Pancreas (tissue), 10 donors: ENCODE measurements around the gene PTPRCAP. TPM values are rescaled to one million over a fixed set of nuclear protein-coding genes. Genes with fewer than 3 reads are reported as not detected.

ENCODE experiments used
- ATAC-seq, 4 donors: fragments of 200-7000 bp; cut with Tn5 transposase; one replicate each; pipeline versions ENCODE4 v1.8.0 to v1.9.1; 2020; ENCODE audit warnings: mild to moderate bottlenecking in 4 of 4, moderate library complexity in 4 of 4
- DNase-seq, 6 donors: peaks; one replicate each; pipeline ENCODE4 v3.0.0-alpha.2; 2020
- FAIRE-seq: peaks from 2 replicates; lab custom pipeline; 2012; peaks lifted over from hg19 to GRCh38; lab: Jason Lieb, UNC
- H3K27ac ChIP-seq, 4 donors: fragments of 200-600 bp; sonication (generic); 1 replicate in 3 of 4; 2 replicates in 1 of 4; pipeline versions ENCODE4 v1.5.0 to v1.8.0; 2020
- H3K27me3 ChIP-seq, 4 donors: fragments of 200-600 bp; one replicate each; pipeline ENCODE4 v1.8.0; 2021
- H3K36me3 ChIP-seq, 3 donors: fragments of 200-600 bp; sonication (generic) in 1 of 3; one replicate each; pipeline versions ENCODE4 v1.5.0 to v1.8.0; 2020 to 2021
- H3K4me1 ChIP-seq, 3 donors: fragments of 200-600 bp; one replicate each; pipeline ENCODE4 v1.8.0; 2021
- H3K4me3 ChIP-seq, 4 donors: fragments of 200-600 bp; sonication (generic) in 2 of 4; one replicate each; pipeline versions ENCODE4 v1.5.0 to v1.8.0; 2020 to 2021
- H3K9me3 ChIP-seq, 4 donors: fragments of 200-600 bp; one replicate each; pipeline ENCODE4 v1.8.0; 2021
- whole genome bisulfite sequencing, 2 donors: extraction: QIAGEN DNeasy Blood & Tissue Kit; methylation state at CpG; one replicate each; pipeline ENCODE4 v1.1.7; 2013; 5-methylcytosine and 5-hydroxymethylcytosine counted together
- intact Hi-C, 3 donors: fragments of 100-400 bp; cut with DNase I; formaldehyde crosslinking; loops; one replicate each; pipeline versions ENCODE4 v1.11.1 to v1.14.2; 2022
- polyA plus RNA-seq, 2 donors: library from polyadenylated mRNA; stranded (reverse); fragments of 200-250 nt; gene quantifications; one replicate each; pipeline ENCODE4 v1.2.3, GENCODE V29; 2013
- total RNA-seq, 6 donors: library from RNA; stranded (reverse); fragmentation: NEBNext Ultra II Directional in 4 of 6; extraction: Animal tissue kit (Norgen Biotek cat#: 25700) in 4 of 6; gene quantifications; one replicate each; pipeline versions ENCODE4 v1.2.1 to v1.2.4, GENCODE V29; 2021 to 2023
- TF ChIP-seq, protein P1 (sequence below), 4 donors: fragments of 200-600 bp; sonication (generic) in 3 of 4; IDR thresholded peaks; one replicate each; pipeline versions ENCODE4 v1.5.0 to v1.8.0; 2021; ENCODE audit warnings: antibody characterized with exemption in 4 of 4
- donor health status: healthy with polysubstance abuse.
- donor health status: DM: no; HTN: no; CAD: no; lungs with moderate emphysema.
- donor health status: DM: no; HTN: no; CAD: no.
- donor health status: control.
- donor health status: control.
- donor health status: Bipolar disorder and iron deficiency.
- donor health status: DM: yes; HTN: yes; CAD: no.
- donor health status: DM: no; HTN: no; CAD: no.
- donor health status: DM: no; HTN: no; CAD: no.
- donor health status: DM: yes; HTN: yes; CAD: no.

The PTPRCAP gene
- total and polyA plus RNA-seq, 8 donors = 0.63 to 13.1 (median 2.2) TPM

DNA sequence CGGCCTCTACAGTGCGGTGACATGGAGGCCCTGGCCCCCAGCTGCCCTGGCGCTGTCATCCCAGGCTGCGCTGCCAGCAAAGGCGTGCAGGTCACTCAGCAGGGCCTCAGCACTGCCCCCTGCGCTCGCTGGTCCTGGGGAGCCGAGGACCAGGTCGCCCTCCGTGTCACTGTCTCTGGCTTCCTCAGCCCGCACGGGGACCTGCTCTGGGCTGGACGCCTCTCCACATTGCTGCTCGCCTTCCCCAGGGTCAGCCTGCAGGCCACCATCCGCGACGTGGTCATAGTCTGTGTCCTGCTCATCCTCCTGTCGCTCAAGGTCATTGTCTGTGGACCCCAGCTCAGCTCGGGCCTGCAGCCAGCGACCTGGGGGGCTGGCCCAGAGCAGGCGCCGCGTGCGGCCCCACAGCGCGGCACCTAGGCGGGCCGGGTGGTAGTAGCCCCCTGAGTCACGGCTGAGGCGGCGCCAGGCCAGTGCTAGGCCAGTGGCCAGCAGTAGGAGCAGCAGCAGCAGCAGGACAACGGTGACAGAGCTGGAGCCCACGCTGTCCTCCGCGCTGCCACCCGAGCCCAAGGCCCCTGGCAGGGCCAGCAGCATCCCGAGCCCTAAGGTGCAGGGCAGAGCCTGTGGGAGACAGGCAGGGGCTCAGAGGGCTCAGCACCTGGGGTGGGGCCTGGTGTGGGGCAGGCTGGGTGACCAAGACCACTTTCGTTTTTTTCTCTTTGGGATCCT, 1.6 kb downstream of the PTPRCAP start:
- intact Hi-C loops = loop anchor here in 1 of 3 donors (10.0 kb wide), 1 partner anchor 59 kb away; no protein-coding TSS in a partner anchor
- TF ChIP-seq, protein P1, sequence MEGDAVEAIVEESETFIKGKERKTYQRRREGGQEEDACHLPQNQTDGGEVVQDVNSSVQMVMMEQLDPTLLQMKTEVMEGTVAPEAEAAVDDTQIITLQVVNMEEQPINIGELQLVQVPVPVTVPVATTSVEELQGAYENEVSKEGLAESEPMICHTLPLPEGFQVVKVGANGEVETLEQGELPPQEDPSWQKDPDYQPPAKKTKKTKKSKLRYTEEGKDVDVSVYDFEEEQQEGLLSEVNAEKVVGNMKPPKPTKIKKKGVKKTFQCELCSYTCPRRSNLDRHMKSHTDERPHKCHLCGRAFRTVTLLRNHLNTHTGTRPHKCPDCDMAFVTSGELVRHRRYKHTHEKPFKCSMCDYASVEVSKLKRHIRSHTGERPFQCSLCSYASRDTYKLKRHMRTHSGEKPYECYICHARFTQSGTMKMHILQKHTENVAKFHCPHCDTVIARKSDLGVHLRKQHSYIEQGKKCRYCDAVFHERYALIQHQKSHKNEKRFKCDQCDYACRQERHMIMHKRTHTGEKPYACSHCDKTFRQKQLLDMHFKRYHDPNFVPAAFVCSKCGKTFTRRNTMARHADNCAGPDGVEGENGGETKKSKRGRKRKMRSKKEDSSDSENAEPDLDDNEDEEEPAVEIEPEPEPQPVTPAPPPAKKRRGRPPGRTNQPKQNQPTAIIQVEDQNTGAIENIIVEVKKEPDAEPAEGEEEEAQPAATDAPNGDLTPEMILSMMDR (IDR thresholded peaks at IDR 0.05) = no peak
- FAIRE-seq = no peak
- ATAC-seq = no peak
- H3K27me3 ChIP-seq = no peaks in the 10 kb centered on the region
- H3K27ac ChIP-seq = no peak overlapping the region
- no peaks in the 10 kb centered on the region for H3K4me1 ChIP-seq
- peaks cover 0 to 16% (median 14%) of the 10 kb centered on the region in 3 donors for H3K36me3 ChIP-seq
- peak in 1 of 6 donors; percentile 79 for DNase-seq
- WGBS, 2 donors = 91 to 92% methylated on average over 38 of the region's 38 CpGs
- H3K9me3 ChIP-seq = no peaks in the 10 kb centered on the region
- H3K4me3 ChIP-seq = no peak overlapping the region

DNA sequence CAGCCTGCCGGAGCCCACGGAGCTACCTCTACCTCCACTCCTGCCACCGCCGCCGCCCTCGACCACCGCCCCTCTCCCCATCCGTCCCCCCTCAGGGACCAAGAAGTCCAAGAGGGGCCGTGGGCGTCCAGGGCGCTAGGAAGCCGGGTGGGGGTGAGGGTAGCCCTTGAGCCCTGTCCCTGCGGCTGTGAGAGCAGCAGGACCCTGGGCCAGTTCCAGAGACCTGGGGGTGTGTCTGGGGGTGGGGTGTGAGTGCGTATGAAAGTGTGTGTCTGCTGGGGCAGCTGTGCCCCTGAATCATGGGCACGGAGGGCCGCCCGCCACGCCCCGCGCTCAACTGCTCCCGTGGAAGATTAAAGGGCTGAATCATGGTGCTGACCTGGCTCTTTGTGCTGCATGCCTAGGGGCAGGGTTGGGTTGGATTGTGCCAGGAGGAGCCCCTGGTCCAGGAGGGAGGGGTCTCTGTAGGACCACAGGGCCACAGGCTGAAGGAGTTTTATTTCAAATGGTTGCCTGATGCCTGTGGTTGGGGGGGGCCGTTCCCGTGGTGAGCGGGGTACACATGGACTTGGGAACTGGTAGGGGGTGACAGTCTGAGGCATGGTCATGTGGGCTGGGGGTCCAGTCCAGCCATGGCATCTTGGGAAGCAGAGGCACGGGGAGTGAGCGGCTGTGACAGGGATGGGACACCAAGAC, 2.3 kb downstream of the PTPRCAP start:
- DNase-seq (no peak), FAIRE-seq (no peak), ATAC-seq (no peak)
- Histone ChIP-seq H3K27ac (no peak overlapping the region), H3K4me1 (no peaks in the 10 kb centered on the region), H3K9me3 (no peaks in the 10 kb centered on the region), H3K36me3 (peaks cover 0 to 16% (median 14%) of the 10 kb centered on the region in 3 donors), H3K4me3 (no peak overlapping the region), H3K27me3 (no peaks in the 10 kb centered on the region)
- intact Hi-C loops = loop anchor here in 1 of 3 donors (10.0 kb wide), 1 partner anchor 60 kb away; no protein-coding TSS in a partner anchor
- WGBS, 2 donors = 88 to 90% methylated on average over 26 of the region's 26 CpGs
- TF ChIP-seq, protein P1 (IDR thresholded peaks at IDR 0.05) = no peak

DNA sequence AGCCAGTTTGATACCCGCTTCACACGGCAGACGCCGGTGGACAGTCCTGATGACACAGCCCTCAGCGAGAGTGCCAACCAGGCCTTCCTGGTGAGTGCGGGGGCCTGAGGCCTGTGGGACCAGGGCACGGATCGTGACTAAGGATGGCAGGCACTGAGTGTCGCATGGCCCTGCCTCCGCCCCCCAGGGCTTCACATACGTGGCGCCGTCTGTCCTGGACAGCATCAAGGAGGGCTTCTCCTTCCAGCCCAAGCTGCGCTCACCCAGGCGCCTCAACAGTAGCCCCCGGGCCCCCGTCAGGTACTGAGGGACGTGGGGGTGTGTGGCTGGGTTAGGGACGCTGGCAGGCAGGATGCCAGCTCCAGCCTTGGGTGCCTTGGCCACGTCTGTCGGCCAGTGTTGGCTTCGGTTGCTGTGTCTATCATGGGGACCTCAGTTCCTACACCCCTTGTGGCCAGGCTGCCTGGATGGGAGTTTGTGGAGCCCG, 3.0 kb downstream of the PTPRCAP start:
- peak in 1 of 6 donors; percentile 82 for DNase-seq
- H3K27ac ChIP-seq = no peak overlapping the region
- intact Hi-C loops = loop anchor here in 1 of 3 donors (10.0 kb wide), 1 partner anchor 60 kb away; no protein-coding TSS in a partner anchor
- no peaks in the 10 kb centered on the region for H3K27me3 ChIP-seq
- FAIRE-seq = no peak
- no peak overlapping the region for H3K4me3 ChIP-seq
- peaks cover 1 to 3% (median 2%) of the 10 kb centered on the region in 3 donors for H3K4me1 ChIP-seq
- ATAC-seq = no peak
- no peaks in the 10 kb centered on the region for H3K9me3 ChIP-seq
- TF ChIP-seq, protein P1 (IDR thresholded peaks at IDR 0.05) = no peak
- H3K36me3 ChIP-seq = peaks cover 0 to 16% (median 14%) of the 10 kb centered on the region in 3 donors
- 82 to 83% methylated on average over 22 to 23 of the region's 23 CpGs for WGBS, 2 donors

- no peak for FAIRE-seq
- ATAC-seq = no peak
- Histone ChIP-seq H3K27me3 (no peaks in the 10 kb centered on the region), H3K27ac (no peak overlapping the region), H3K4me1 (peaks cover 4 to 9% (median 7%) of the 10 kb centered on the region in 3 donors), H3K4me3 (no peak overlapping the region), H3K9me3 (no peaks in the 10 kb centered on the region), H3K36me3 (peaks cover 0 to 16% (median 14%) of the 10 kb centered on the region in 3 donors)
- TF ChIP-seq, protein P1 (IDR thresholded peaks at IDR 0.05) = no peak
- 88 to 90% methylated on average over 17 to 22 of the region's 22 CpGs for WGBS, 2 donors
- intact Hi-C loops = loop anchor here in 1 of 3 donors (10.0 kb wide), 1 partner anchor 61 kb away; no protein-coding TSS in a partner anchor
- DNase-seq = peak in 1 of 6 donors; percentile 56
Observed at GRCh38 chr11:67433536-67434394, 3.7 kb downstream of the PTPRCAP start.
